SKM-1 (cell line): ENCODE results near the gene POGK.
"Not testable (repeated sequence)": the region's sequence is repeated elsewhere in the genome, so short reads cannot be mapped to it uniquely, and the experiment has no call there.

Experiments
- DNase-seq: peaks from one replicate; lab custom pipeline; 2025; ENCODE audit not compliant: unreplicated experiment; lab: John Stamatoyannopoulos, UW

Gene POGK

GRCh38 chr1:166855558-166855957 is 16.3 kb downstream of the POGK start:
- no peak for DNase-seq

- no peak for DNase-seq
These were observed 18.7 kb downstream of the POGK start for GRCh38 chr1:166857995-166858394.

- DNase-seq = no peak
These were observed 19.6 kb downstream of the POGK start for GRCh38 chr1:166858726-166859419.

GRCh38 chr1:166859597-166859996 is 20.3 kb downstream of the POGK start:
- DNase-seq = no peak

- DNase-seq = no peak
These were observed 26.7 kb downstream of the POGK start for GRCh38 chr1:166865926-166866325.

- DNase-seq = no peak
These were observed 29.4 kb downstream of the POGK start for GRCh38 chr1:166868639-166869038.

- DNase-seq = no peak
These were observed 30.2 kb downstream of the POGK start for GRCh38 chr1:166869318-166870099.

GRCh38 chr1:166870584-166870983 is 31.3 kb downstream of the POGK start:
- no peak for DNase-seq

- DNase-seq = no peak
These were observed 35.2 kb downstream of the POGK start for GRCh38 chr1:166874464-166874863.

GRCh38 chr1:166875302-166875733 is 36.0 kb downstream of the POGK start:
- DNase-seq = no peak

- DNase-seq = peak; percentile 100
These were observed 36.7 kb downstream of the POGK start, which contains the start of gene TADA1 for GRCh38 chr1:166875734-166876539. Gene TADA1, minus strand, starts transcription at chr1:166876264. Its CDS starts 31 bp downstream, at chr1:166876233.

GRCh38 chr1:166876540-166876838 is 37.2 kb downstream of the POGK start:
- no peak for DNase-seq

- not testable (repeated sequence) for DNase-seq
These were observed 39.1 kb downstream of the POGK start for GRCh38 chr1:166878173-166878917.

- DNase-seq = no peak
These were observed 43.6 kb downstream of the POGK start for GRCh38 chr1:166882893-166883292.

- no peak for DNase-seq
These were observed 44.9 kb downstream of the POGK start for GRCh38 chr1:166884040-166884642.

GRCh38 chr1:166884971-166885370 is 45.7 kb downstream of the POGK start:
- DNase-seq = no peak

GRCh38 chr1:166888373-166889111 is 49.3 kb downstream of the POGK start:
- DNase-seq = no peak

- no peak for DNase-seq
These were observed 50.5 kb downstream of the POGK start for GRCh38 chr1:166889776-166890175.

GRCh38 chr1:166895766-166896165 is 56.5 kb downstream of the POGK start:
- DNase-seq = no peak

GRCh38 chr1:166899769-166900168 is 60.5 kb downstream of the POGK start:
- no peak for DNase-seq
